Measurements from ENCODE around the gene TMEM9. TPM values are rescaled to one million over a fixed set of nuclear protein-coding genes. Genes with fewer than 3 reads are reported as not detected.
A peak's percentile ranks its signal among the peaks of the same experiment; 100 is the strongest.
"Not testable (repeated sequence)": the region's sequence is repeated elsewhere in the genome, so short reads cannot be mapped to it uniquely, and the experiment has no call there.

Gene TMEM9
- total and polyA plus RNA-seq, 5 donors, result 44.4 to 54.6 (median 45.4) TPM

- Histone ChIP-seq H3K4me3 (ENCODE audit: low read length) (no peak overlapping the region), H3K4me1 (ENCODE audit: control insufficient read depth, insufficient read depth, low read length) (no peaks in the 10 kb centered on the region), H3K9me3 (ENCODE audit: control insufficient read depth, low read length) (no peaks in the 10 kb centered on the region), H3K27ac (ENCODE audit: low read length) (no peak overlapping the region), H3K27me3 (ENCODE audit: control insufficient read depth, insufficient read depth) (no peaks in the 10 kb centered on the region)
- ATAC-seq, result no peak
- WGBS, result 50% methylated on average over 4 of the region's 4 CpGs
- no peak for DNase-seq
- intact Hi-C loops (cut with DNase I), result no loop called here
Observed at GRCh38 chr1:201163707-201164106, 9.4 kb upstream of the TMEM9 start.

DNA sequence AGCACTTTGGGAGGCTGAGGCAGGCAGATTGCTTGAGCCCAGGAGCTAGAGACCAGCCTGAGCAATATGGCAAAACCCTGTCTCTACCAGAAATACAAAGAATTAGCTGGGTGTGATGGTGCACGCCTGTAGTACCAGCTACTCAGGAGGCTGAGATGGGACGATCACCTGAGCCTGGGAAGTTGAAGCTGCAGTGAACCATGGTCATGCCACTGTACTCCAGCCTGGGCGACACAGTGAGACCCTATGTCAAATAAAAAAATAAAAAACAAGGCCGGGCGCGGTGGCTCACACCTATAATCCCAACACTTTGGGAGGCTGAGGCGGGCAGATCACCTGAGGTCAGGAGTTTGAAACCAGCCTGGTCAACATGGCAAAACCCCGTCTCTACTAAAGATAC lies 8.8 kb upstream of the TMEM9 start:
- intact Hi-C loops (cut with DNase I); H3K27me3 ChIP-seq (ENCODE audit: control insufficient read depth, insufficient read depth); DNase-seq; H3K4me3 ChIP-seq (ENCODE audit: low read length); ATAC-seq; H3K9me3 ChIP-seq (ENCODE audit: control insufficient read depth, low read length); H3K27ac ChIP-seq (ENCODE audit: low read length); H3K4me1 ChIP-seq (ENCODE audit: control insufficient read depth, insufficient read depth, low read length): not testable (repeated sequence)
- 93% methylated on average over 8 of the region's 8 CpGs for WGBS

- no peak for ATAC-seq
- intact Hi-C loops (cut with DNase I), result no loop called here
- Histone ChIP-seq H3K27ac (ENCODE audit: low read length) (no peak overlapping the region), H3K9me3 (ENCODE audit: control insufficient read depth, low read length) (no peaks in the 10 kb centered on the region), H3K4me1 (ENCODE audit: control insufficient read depth, insufficient read depth, low read length) (peaks cover 6% of the 10 kb centered on the region), H3K27me3 (ENCODE audit: control insufficient read depth, insufficient read depth) (no peaks in the 10 kb centered on the region), H3K4me3 (ENCODE audit: low read length) (no peak overlapping the region)
- 85% methylated on average over 2 of the region's 2 CpGs for WGBS
- DNase-seq, result no peak
Observed at GRCh38 chr1:201157949-201158348, 3.7 kb upstream of the TMEM9 start.

DNA sequence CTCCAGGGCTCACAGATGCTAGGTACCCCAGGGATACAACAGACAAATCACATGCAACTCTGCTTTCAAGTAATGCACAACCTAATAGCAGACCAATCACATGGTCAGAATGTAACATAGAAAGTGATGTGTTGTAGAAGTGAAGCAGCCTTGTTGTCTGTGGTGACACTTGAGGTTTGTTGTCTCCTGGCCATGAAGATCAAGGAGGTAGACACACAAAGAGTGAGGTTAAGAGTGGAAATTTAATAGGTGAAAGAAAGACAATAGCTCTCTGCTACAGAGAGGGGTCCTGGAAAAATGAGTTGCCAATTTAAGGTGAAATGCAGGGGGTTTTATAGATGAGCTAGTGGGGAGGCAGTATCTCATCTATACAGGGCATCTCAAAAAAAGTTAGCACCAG lies 2.5 kb upstream of the TMEM9 start:
- DNase-seq, result no peak
- Histone ChIP-seq H3K9me3 (ENCODE audit: control insufficient read depth, low read length) (no peaks in the 10 kb centered on the region), H3K4me3 (ENCODE audit: low read length) (no peak overlapping the region), H3K27me3 (ENCODE audit: control insufficient read depth, insufficient read depth) (no peaks in the 10 kb centered on the region), H3K27ac (ENCODE audit: low read length) (no peak overlapping the region), H3K4me1 (ENCODE audit: control insufficient read depth, insufficient read depth, low read length) (peaks cover 6% of the 10 kb centered on the region)
- ATAC-seq, result no peak
- intact Hi-C loops (cut with DNase I), result no loop called here

GRCh38 chr1:201156346-201156745 lies 2.1 kb upstream of the TMEM9 start:
- Histone ChIP-seq H3K27ac (ENCODE audit: low read length) (no peak overlapping the region), H3K4me1 (ENCODE audit: control insufficient read depth, insufficient read depth, low read length) (peaks cover 6% of the 10 kb centered on the region), H3K4me3 (ENCODE audit: low read length) (no peak overlapping the region), H3K9me3 (ENCODE audit: control insufficient read depth, low read length) (no peaks in the 10 kb centered on the region), H3K27me3 (ENCODE audit: control insufficient read depth, insufficient read depth) (no peaks in the 10 kb centered on the region)
- DNase-seq (no peak), ATAC-seq (no peak)
- intact Hi-C loops (cut with DNase I), result no loop called here
- WGBS, result 79% methylated on average over 3 of the region's 3 CpGs

DNA sequence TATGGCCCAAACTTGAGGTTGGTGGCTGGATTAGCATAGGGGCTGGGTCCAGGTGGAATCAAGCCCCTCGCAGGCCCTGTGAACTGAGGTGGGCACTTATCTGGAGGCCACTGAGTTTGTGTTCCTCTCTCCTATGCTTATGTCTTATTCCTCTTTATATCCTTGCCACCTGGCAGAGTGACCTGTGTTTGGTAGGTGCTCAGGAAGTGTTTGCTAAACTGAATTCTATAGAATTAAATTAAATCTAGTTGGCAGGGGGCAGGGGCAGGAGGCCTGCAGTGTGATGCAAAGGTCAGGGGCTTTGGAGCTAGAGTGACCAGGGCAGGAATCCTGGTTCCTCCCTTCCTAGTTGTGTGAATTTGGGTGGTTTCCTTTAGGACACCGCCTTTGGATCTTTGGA lies 1.1 kb upstream of the TMEM9 start:
- Histone ChIP-seq H3K27me3 (ENCODE audit: control insufficient read depth, insufficient read depth) (no peaks in the 10 kb centered on the region), H3K27ac (ENCODE audit: low read length) (no peak overlapping the region), H3K4me1 (ENCODE audit: control insufficient read depth, insufficient read depth, low read length) (peaks cover 6% of the 10 kb centered on the region), H3K9me3 (ENCODE audit: control insufficient read depth, low read length) (no peaks in the 10 kb centered on the region), H3K4me3 (ENCODE audit: low read length) (no peak overlapping the region)
- intact Hi-C loops (cut with DNase I), result no loop called here
- peak in 1 of 3 donors; percentile 7 for DNase-seq
- WGBS, result 89% methylated on average over 2 of the region's 2 CpGs
- ATAC-seq, result no peak

DNA sequence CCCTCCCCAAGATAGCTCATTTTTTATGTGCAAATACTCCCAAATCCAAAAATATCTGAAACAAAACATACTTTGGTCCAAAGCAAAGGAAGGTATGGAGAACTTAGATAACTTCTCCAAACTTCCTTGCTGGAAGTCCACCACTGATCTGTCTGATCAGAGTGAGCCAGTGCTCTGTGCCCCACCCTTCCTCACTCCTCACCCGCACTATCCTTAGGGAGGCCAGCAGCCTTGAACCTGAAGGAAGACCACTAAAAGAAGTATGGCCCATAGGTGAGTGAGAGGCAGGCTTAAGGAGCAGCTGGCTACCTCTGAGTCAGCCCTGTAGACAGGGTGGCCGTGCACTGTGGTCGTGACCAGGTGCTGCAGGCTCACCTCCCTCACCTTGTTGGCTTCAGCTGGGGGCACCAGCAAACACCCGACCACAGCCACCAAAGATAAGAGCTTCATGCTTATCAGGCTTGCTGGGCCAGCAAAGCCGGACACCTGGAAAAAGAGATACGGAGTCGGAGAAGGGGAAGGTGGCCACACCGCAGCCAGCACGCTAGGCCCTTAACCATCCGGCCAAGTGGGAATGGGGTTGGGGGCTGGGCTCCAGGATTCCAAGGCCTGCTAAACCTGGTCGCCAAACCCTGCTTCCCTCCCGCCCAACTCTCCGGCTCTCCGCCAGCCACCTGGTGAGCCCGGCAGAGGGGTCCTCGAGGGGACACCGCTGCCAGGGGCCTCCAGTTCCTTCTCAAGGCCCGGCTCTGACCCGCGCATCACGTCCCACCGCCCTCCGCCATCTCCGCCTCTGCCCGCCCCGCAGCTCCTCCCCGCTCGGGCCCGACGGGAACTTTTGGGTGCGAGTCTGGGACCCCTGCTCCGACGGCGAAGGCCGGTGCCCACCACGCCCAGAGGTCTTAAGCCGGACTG lies 543 bp downstream of the TMEM9 start:
- H3K27ac ChIP-seq (ENCODE audit: low read length), result no peak overlapping the region
- ATAC-seq, result peak; percentile 85 to 87
- WGBS, result 3% methylated on average over 37 of the region's 37 CpGs
- H3K4me3 ChIP-seq (ENCODE audit: low read length), result peak overlapping the region; percentile 98
- peaks cover 6% of the 10 kb centered on the region for H3K4me1 ChIP-seq (ENCODE audit: control insufficient read depth, insufficient read depth, low read length)
- intact Hi-C loops (cut with DNase I), result no loop called here
- no peaks in the 10 kb centered on the region for H3K27me3 ChIP-seq (ENCODE audit: control insufficient read depth, insufficient read depth)
- DNase-seq, result no peak
- H3K9me3 ChIP-seq (ENCODE audit: control insufficient read depth, low read length), result no peaks in the 10 kb centered on the region

- H3K27ac ChIP-seq (ENCODE audit: low read length), result no peak overlapping the region
- peaks cover 4% of the 10 kb centered on the region for H3K4me1 ChIP-seq (ENCODE audit: control insufficient read depth, insufficient read depth, low read length)
- H3K27me3 ChIP-seq (ENCODE audit: control insufficient read depth, insufficient read depth), result no peaks in the 10 kb centered on the region
- H3K4me3 ChIP-seq (ENCODE audit: low read length), result no peak overlapping the region
- H3K9me3 ChIP-seq (ENCODE audit: control insufficient read depth, low read length), result no peaks in the 10 kb centered on the region
- intact Hi-C loops (cut with DNase I), result no loop called here
- no peak for ATAC-seq
- DNase-seq, result peak in 1 of 3 donors; percentile 9
- WGBS, result 81% methylated on average over 4 of the region's 4 CpGs
Observed at GRCh38 chr1:201149400-201149799, 4.9 kb downstream of the TMEM9 start.

DNA sequence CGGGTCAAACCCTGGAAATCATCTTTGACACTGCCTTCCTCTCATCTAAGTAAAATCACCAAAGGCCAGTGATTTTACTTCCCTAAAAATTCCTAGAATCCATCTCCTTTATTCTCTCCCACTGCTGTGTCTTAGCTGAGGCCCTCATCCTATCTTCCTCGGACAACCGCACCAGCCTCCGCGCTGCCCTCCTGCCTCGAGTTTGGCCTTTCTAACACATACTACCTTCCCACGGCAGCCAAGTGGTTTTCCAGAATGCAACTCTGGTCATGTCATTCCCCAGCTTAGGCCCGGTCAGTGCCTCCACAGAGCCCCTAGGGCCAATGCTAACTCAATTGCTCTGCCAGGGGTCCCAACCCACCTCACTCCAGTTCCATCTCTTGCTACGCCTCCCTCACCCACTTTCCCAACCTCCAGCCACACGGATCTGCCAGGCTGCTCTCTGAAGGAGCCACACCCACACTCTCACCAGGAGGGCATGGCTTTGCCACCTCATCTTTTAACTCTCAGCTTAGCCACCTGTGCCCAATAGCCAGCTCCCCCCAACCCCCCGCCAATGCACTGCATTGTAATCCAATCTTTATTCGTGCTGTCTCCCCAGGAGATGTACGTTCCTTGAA lies 6.8 kb downstream of the TMEM9 start:
- ATAC-seq (no peak), DNase-seq (peak in 1 of 3 donors; percentile 43)
- no peaks in the 10 kb centered on the region for H3K9me3 ChIP-seq (ENCODE audit: control insufficient read depth, low read length)
- H3K27ac ChIP-seq (ENCODE audit: low read length), result no peak overlapping the region
- intact Hi-C loops (cut with DNase I), result no loop called here
- H3K4me3 ChIP-seq (ENCODE audit: low read length), result no peak overlapping the region
- 91% methylated on average over 13 of the region's 13 CpGs for WGBS
- H3K27me3 ChIP-seq (ENCODE audit: control insufficient read depth, insufficient read depth), result no peaks in the 10 kb centered on the region
- H3K4me1 ChIP-seq (ENCODE audit: control insufficient read depth, insufficient read depth, low read length), result no peaks in the 10 kb centered on the region

GRCh38 chr1:201146626-201147390 lies 7.5 kb downstream of the TMEM9 start:
- Histone ChIP-seq H3K4me3 (ENCODE audit: low read length) (no peak overlapping the region), H3K27ac (ENCODE audit: low read length) (no peak overlapping the region), H3K27me3 (ENCODE audit: control insufficient read depth, insufficient read depth) (no peaks in the 10 kb centered on the region), H3K9me3 (ENCODE audit: control insufficient read depth, low read length) (no peaks in the 10 kb centered on the region), H3K4me1 (ENCODE audit: control insufficient read depth, insufficient read depth, low read length) (no peaks in the 10 kb centered on the region)
- intact Hi-C loops (cut with DNase I), result no loop called here
- no peak for DNase-seq
- no peak for ATAC-seq
- WGBS, result 92% methylated on average over 17 of the region's 17 CpGs

- intact Hi-C loops (cut with DNase I), result no loop called here
- no peak overlapping the region for H3K27ac ChIP-seq (ENCODE audit: low read length)
- peaks cover 2% of the 10 kb centered on the region for H3K4me1 ChIP-seq (ENCODE audit: control insufficient read depth, insufficient read depth, low read length)
- no peak overlapping the region for H3K4me3 ChIP-seq (ENCODE audit: low read length)
- no peak for ATAC-seq
- H3K9me3 ChIP-seq (ENCODE audit: control insufficient read depth, low read length), result no peaks in the 10 kb centered on the region
- no peaks in the 10 kb centered on the region for H3K27me3 ChIP-seq (ENCODE audit: control insufficient read depth, insufficient read depth)
- WGBS, result 93% methylated on average over 7 of the region's 7 CpGs
- peak in 1 of 3 donors; percentile 28 for DNase-seq
Observed at GRCh38 chr1:201145816-201146215, 8.5 kb downstream of the TMEM9 start.
